Epidermal melanocyte (primary cell): ENCODE data around the gene ATG4C.

Experiments
- DNase-seq: peaks from one replicate; pipeline ENCODE4 v3.0.0; 2011; ENCODE audit warnings: low spot score; ENCODE audit not compliant: insufficient read length

Gene ATG4C

DNA sequence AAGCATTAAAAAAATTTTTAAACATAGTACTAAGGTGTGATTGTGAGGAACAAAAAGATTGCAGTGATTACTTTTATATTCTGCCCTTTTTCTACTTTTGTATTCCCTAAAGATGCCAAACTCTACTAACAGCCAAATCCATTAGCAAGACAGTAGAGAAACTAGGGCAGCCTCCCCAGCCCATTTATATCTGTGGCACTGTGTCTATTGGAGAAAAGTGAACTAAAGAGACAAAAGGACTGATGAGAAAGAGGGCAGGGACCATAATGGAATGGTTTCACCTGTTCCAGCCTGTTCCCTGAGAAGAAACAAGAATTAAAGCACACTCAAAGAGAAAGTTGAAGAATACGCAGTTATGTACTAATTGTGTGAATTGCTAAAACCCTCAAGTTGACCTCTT lies 56.6 kb downstream of the ATG4C start:
- no peak for DNase-seq

DNA sequence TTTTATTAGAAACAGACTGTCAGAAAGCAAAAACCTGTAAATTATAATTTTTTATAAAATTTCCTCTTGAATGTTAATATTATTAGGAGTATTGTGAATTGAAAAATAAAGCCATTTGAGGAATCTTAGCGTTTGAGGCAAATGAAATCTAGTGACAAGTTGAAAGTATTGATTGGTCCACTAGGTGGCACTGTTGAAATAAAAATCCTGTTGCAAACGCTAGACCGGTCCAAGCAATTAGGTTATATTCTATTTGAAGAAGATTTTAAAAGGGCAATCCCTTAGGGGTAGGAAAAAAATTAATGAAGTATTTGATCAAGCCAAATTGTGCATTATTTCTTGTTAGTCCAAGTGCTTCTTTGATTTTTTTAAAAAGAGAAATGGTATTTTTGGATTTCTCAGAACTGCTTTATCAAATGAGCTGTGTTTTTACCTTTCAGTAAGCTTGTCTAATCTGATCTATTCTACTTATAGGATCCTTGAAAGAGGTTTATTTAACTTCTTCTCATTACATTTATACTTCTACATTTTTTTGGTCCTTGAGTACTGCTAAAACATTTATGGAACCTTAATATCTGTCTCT lies 57.7 kb downstream of the ATG4C start:
- no peak for DNase-seq

- no peak for DNase-seq
These were observed 60.1 kb downstream of the ATG4C start for GRCh38 chr1:62844030-62844429.

GRCh38 chr1:62849031-62849430 lies 65.1 kb downstream of the ATG4C start:
- DNase-seq: no peak

DNA sequence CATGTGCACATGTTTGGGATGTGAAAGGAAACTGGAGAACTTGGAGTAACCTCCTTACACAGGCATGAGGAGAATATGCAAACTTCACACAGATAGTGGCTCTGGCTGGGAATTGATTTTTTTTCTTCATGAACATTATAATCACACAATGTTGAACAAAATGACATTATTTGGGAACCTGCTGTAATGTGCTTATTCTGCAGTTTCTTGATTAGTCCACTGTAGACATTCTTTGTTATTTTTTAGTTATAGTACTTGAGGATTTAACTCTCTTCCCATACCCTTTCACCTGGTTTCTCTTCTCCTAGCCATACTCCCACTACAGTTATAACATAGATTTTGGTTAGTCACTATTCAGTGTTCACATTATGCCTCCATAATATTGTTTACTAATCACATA lies 68.3 kb downstream of the ATG4C start:
- no peak for DNase-seq

DNA sequence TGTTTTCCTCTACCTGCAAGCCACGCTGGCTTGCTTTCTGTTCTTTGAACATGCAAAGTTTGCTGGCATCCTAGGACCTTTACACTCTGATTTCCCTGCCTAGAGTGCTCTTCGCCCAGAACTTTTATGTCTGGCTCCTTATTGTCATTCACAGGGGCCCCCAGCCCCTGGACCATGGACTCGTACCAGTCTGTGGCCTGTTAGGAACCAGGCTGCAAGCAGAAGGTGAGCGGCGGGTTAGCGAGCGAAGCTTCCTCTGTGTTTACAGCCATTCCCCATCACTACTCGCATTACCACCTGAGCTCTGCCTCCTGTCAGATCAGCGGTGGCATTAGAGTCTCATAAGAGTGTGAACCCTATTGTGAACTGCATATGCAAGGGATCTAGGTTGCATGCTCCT lies 73.0 kb downstream of the ATG4C start:
- DNase-seq: no peak

DNA sequence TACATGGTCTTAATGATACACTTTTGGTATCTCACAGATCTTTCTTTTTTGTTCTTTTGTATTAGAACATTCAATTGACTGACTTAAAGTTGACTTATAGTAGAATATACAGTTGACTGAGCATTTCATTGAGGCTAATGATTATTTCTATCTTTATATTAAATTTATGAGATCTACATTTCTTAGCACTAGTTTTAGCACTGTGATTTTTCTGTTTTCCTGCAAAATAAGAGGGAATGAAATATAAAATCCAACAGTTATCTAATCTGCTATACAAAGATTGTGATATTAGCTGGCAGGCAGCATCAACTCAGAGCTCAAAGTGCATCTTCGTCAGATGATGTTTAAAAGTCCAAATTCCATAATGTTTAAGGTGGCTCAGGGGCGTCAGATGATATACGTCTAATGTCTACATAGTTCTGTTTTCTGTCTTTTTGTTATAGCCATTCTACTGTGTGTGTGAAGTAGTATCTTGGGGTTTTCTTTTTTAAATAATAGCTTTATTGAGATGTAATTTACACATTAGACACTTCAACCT lies 85.4 kb downstream of the ATG4C start:
- no peak for DNase-seq

- no peak for DNase-seq
These were observed 86.2 kb downstream of the ATG4C start for GRCh38 chr1:62870148-62870547.

DNA sequence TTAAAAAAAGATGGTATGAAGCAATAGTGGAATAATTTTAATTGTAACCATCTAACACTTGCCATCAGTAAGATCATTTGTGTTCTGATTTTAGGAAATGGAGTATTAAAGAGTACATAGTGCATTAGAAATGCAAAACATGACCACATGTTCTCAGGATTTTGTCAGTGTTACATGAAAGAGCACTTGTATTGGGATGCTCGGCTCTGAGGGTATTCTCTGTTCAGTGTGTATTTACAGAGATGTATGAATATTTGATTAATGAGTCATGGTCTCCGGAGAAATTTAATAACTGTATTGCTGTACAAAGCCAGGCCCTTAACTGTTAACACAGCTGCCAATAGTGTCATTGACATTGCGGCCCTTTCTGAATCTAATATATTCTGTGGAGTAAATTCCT lies 91.7 kb downstream of the ATG4C start:
- DNase-seq: no peak

- DNase-seq: no peak
These were observed 92.6 kb downstream of the ATG4C start for GRCh38 chr1:62876535-62876934.

GRCh38 chr1:62877579-62877978 lies 93.6 kb downstream of the ATG4C start:
- no peak for DNase-seq

- DNase-seq: no peak
These were observed 96.0 kb downstream of the ATG4C start for GRCh38 chr1:62879962-62880361.

DNA sequence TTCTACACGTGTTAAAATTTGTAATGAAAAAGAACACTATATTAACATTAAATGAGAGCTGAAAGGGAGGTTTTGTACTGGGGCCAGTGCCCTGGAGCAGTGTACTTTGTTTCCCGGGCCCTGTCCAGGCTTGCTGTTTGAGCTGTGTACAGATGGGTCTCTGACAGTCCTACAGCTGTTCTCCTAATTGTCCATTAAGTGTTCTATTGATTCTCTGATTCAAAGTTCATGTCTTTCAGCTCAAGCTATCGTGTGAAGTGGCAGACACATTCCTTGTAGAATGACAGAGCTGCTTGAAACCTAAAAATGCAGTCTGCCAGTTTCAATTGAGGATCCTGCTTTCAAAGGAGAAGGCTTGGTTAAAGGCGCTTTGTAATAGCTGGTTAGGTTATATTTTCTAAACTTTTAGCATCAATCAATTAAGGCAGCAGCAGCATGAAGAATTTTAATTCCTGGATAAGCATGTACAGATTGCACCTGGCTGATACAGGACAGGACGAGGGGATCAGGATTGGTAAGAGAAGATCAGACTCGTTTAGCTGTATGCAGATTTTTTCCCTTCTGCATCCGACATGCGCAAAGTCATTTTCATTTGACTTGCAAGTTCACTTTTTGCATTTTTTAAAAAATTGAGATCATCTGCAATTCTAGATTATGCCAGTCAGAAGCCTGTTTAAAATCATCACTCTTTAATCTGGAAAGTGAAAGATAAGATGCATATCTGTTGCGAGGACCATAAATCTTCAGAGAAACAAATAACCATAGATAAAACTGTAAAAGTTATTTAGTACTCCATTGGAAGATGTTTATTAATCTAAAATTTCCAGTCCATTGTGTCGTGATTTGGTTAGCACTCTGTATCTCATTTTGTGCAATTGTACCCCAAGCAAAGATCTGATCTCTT lies 98.5 kb downstream of the ATG4C start:
- peak; percentile 30 for DNase-seq

DNA sequence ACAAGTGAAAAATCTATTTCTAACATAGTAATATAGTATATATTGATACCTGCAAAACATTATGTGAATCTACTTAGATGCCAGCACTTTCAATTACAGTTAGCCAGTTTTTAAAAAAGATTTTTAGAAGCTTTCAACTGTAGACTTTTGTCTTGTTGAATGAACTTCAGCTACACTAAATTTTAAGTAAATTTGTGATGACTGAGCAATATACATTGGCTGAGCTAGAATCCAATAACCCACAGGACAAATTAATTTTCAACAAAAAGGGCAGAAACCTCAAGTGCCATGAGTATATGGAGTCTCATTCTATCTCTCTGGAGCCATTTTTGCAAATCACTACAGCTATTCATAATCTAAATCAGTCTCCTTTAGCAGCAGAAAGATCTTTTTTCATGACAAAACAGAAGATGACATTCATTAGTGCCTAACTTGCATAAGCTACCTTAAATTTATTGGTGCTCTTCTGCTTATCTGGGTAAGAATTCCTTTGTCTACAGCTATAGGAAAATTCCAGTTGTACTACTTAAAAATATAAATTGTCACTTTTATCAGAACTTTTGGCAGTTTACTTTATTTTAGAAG lies 100.3 kb downstream of the ATG4C start:
- DNase-seq: no peak

DNA sequence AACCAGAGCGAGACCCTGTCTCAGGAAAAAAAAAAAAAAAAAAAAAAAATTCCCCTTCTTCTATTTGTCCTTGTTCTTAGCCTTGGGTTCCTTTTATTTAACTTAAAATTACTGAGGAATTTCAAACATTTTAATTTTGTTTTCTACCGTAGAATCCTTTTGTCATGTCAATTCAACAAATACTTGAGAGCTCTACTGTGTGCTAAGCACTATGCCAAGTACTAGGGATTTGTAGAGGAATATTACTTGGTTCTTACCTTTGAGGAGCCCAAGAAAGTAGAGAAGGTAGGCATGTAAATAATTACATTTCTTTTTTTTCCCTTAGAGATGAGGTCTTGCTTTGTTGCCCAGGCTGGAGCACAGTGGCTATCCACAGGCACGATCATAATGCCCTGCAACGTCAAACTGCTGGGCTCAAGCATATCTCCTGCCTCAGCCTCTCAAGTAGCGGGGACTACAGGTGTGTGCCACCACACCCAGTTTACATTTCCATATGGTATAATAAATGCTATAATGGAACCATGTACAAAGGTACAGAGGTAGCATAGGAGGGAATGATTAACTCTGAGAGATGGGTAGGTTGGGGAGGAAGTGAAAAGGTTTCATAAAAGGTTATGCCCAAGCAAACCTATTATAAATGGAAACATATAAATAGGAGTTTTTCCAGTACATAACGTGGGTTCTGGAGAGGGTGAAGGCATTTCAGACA lies 104.0 kb downstream of the ATG4C start:
- DNase-seq: no peak

DNA sequence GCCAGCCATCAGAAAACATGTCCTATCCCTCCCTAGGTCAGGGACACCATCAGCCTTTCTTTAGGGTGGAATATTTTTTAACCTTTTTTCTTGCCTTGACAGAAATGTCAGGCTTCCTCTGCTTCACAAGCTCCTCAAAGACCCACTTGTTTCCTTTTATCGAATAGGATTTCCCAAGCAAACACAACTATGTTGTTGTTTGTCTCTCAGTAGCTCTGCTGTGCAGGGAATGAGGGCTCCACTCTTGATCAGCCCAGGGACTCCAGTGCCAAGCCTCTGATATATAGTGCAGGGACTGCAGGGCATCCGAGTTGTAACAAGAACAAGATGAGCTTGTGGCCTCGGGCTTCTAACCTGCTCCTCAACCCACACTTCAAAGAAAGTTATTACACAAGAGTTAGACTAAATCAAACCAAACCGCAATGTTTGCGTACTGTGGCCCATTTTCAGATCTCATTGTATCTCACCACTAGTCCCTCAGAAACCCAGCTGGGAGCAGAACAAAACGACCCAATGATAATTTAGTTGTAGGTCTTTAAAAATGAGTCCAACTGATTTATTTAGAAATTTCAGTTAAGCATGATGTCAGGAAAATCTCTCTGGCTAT lies 108.1 kb downstream of the ATG4C start:
- no peak for DNase-seq

- DNase-seq: no peak
These were observed 113.9 kb downstream of the ATG4C start for GRCh38 chr1:62897788-62898187.

- no peak for DNase-seq
These were observed 116.6 kb downstream of the ATG4C start for GRCh38 chr1:62900566-62900965.

DNA sequence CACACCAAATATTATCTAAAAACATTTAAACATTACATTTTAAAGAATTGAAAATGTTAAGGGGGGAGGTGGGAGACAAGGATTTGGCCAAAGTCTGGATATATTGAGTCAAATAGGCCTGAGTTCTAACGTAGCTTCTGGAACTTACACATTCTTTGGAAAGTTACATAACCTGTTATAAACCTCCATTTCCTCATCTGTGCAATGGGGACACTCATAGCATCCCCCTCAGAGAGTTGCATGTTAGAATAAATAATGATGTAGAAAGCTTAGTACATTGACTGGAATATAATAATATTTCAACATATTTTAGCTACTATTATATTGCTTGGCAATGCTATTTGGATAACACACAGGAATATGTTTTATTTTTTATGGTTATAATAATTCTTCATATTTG lies 117.7 kb downstream of the ATG4C start:
- DNase-seq: no peak

GRCh38 chr1:62903522-62903921 lies 119.6 kb downstream of the ATG4C start:
- no peak for DNase-seq
